HepG2 (cell line): ENCODE measurements around the gene NRSN2. TPM values are rescaled to one million over a fixed set of nuclear protein-coding genes. Genes with fewer than 3 reads are reported as not detected.

Experiments
- AGO1 ChIP-seq: fragments of 200-400 bp; formaldehyde crosslinking; IDR thresholded peaks from 2 replicates; pipeline ENCODE4 v1.6.1; 2017; ENCODE audit warnings: mild to moderate bottlenecking, low read depth, low read length, moderate library complexity; ENCODE audit not compliant: poor library complexity, severe bottlenecking
- AHR ChIP-seq: IDR thresholded peaks from 2 replicates; pipeline ENCODE4 v1.6.1; 2018; ENCODE audit warnings: missing genetic modification reagents, missing compliant biosample characterization
- ARNT2 ChIP-seq: sonication (generic); formaldehyde crosslinking; IDR thresholded peaks from 2 replicates; pipeline ENCODE4 v1.8.0; 2022; ENCODE audit warnings: mild to moderate bottlenecking, low read depth, missing genetic modification reagents, moderate library complexity
- ATAD3A ChIP-seq: sonication (generic); formaldehyde crosslinking; IDR thresholded peaks from 2 replicates; pipeline ENCODE4 v1.4.0; 2020; ENCODE audit warnings: missing genetic modification reagents
- FOXA3 ChIP-seq: IDR thresholded peaks from 2 replicates; pipeline ENCODE4 v1.6.1; 2016; ENCODE audit warnings: missing genetic modification reagents, missing compliant biosample characterization
- IKZF1 ChIP-seq: fragments of 450-650 bp; IDR thresholded peaks from 2 replicates; pipeline ENCODE4 v1.7.1; 2016
- KDM3A ChIP-seq: IDR thresholded peaks from 2 replicates; pipeline ENCODE4 v1.6.1; 2018; ENCODE audit warnings: low read depth, missing compliant biosample characterization
- KLF16 ChIP-seq, 2 experiments: sonication (generic) in 1 of 2; formaldehyde crosslinking in 1 of 2; IDR thresholded peaks; 2 replicates each; pipeline versions ENCODE4 v1.6.1 to v1.8.0; 2016 to 2023; ENCODE audit warnings: missing genetic modification reagents in 2 of 2, missing compliant biosample characterization in 1 of 2
- MED8 ChIP-seq: sonication (generic); formaldehyde crosslinking; IDR thresholded peaks from 2 replicates; pipeline ENCODE4 v1.8.1; 2023; ENCODE audit warnings: mild to moderate bottlenecking, missing genetic modification reagents; ENCODE audit not compliant: insufficient replicate concordance
- MTERF4 ChIP-seq: sonication (generic); formaldehyde crosslinking; IDR thresholded peaks from 2 replicates; pipeline ENCODE4 v1.8.0; 2023; ENCODE audit warnings: mild to moderate bottlenecking, missing genetic modification reagents
- MXD4 ChIP-seq: IDR thresholded peaks from 2 replicates; pipeline ENCODE4 v1.6.1; 2016; ENCODE audit warnings: mild to moderate bottlenecking, missing biosample characterization, missing genetic modification reagents
- NR1H2 ChIP-seq: sonication (generic); formaldehyde crosslinking; IDR thresholded peaks from 2 replicates; pipeline ENCODE4 v1.8.1; 2022; ENCODE audit warnings: low read depth, missing genetic modification reagents, borderline replicate concordance
- NR2C2 ChIP-seq: sonication (generic); formaldehyde crosslinking; IDR thresholded peaks from 2 replicates; pipeline ENCODE4 v1.4.0; 2020; ENCODE audit warnings: missing genetic modification reagents, mild to moderate bottlenecking, moderate library complexity, borderline replicate concordance
- SALL1 ChIP-seq: sonication (generic); formaldehyde crosslinking; IDR thresholded peaks from 2 replicates; pipeline ENCODE4 v1.8.0; 2022; ENCODE audit warnings: mild to moderate bottlenecking, missing genetic modification reagents
- SMAD1 ChIP-seq: sonication (generic); formaldehyde crosslinking; IDR thresholded peaks from 2 replicates; pipeline ENCODE4 v1.4.0; 2020; ENCODE audit warnings: missing genetic modification reagents, low read depth, mild to moderate bottlenecking, borderline replicate concordance
- TBP ChIP-seq: sonication (generic); formaldehyde crosslinking; IDR thresholded peaks from 2 replicates; pipeline ENCODE4 v1.5.0; 2020; ENCODE audit warnings: missing genetic modification reagents
- TCF12 ChIP-seq, 2 experiments: fragments of 450-650 bp in 1 of 2; sonication (generic) in 1 of 2; formaldehyde crosslinking in 1 of 2; IDR thresholded peaks; 2 replicates each; pipeline versions ENCODE4 v1.6.1 to v1.8.0; 2017 to 2022; ENCODE audit warnings: antibody characterized with exemption in 1 of 2, mild to moderate bottlenecking in 1 of 2, missing genetic modification reagents in 1 of 2, moderate library complexity in 1 of 2
- ZBTB46 ChIP-seq: sonication (generic); formaldehyde crosslinking; IDR thresholded peaks from 2 replicates; pipeline ENCODE4 v1.4.0; 2020; ENCODE audit warnings: mild to moderate bottlenecking, missing genetic modification reagents, borderline replicate concordance
- ZMYM2 ChIP-seq: sonication (generic); formaldehyde crosslinking; IDR thresholded peaks from 2 replicates; pipeline ENCODE4 v1.8.0; 2022; ENCODE audit warnings: mild to moderate bottlenecking, missing genetic modification reagents
- ZNF552 ChIP-seq: sonication (generic); formaldehyde crosslinking; IDR thresholded peaks from 2 replicates; pipeline ENCODE4 v1.9.0; 2022; ENCODE audit warnings: missing genetic modification reagents, mild to moderate bottlenecking, borderline replicate concordance
- ZNF576 ChIP-seq: sonication (generic); formaldehyde crosslinking; IDR thresholded peaks from 2 replicates; pipeline ENCODE4 v1.4.0; 2020; ENCODE audit warnings: mild to moderate bottlenecking, missing genetic modification reagents
- ZNF768 ChIP-seq: sonication (generic); formaldehyde crosslinking; IDR thresholded peaks from 2 replicates; pipeline ENCODE4 v1.4.0; 2020; ENCODE audit warnings: missing genetic modification reagents
- ZNF781 ChIP-seq: sonication (generic); formaldehyde crosslinking; IDR thresholded peaks from 2 replicates; pipeline ENCODE4 v1.5.1; 2020; ENCODE audit warnings: borderline replicate concordance, mild to moderate bottlenecking, missing genetic modification reagents; ENCODE audit errors: not compliant biosample characterization
- ZNF839 ChIP-seq: sonication (generic); formaldehyde crosslinking; IDR thresholded peaks from 2 replicates; pipeline ENCODE4 v1.4.0; 2020; ENCODE audit warnings: missing genetic modification reagents, mild to moderate bottlenecking, borderline replicate concordance
- polyA plus RNA-seq, 8 experiments: library from polyadenylated mRNA; depleted of rRNA in 3 of 8; stranded (reverse) in 7 of 8; unstranded in 1 of 8; fragments of >200 nt; fragmentation: Illumina TruSeq in 4 of 8; extraction: Trizol in 4 of 8; gene quantifications; 2 replicates each; pipeline versions ENCODE4 v1.2.1 to v1.2.3, GENCODE V29; 2011 to 2016; ENCODE audit warnings: low read depth in 4 of 8, missing spikeins in 1 of 8, mixed read lengths in 1 of 8; ENCODE audit not compliant: insufficient read depth in 1 of 8
- total RNA-seq, 5 experiments: library from RNA; depleted of rRNA; stranded (reverse); fragments of >200 nt; fragmentation: Illumina TruSeq; extraction: Trizol; gene quantifications; 2 replicates each; pipeline ENCODE4 v1.2.3, GENCODE V29; 2016; ENCODE audit warnings: low read depth in 1 of 5

The NRSN2 gene
- total and polyA plus RNA-seq, 2 of the 13 experiments (the other 11 are each of a cell fraction or from before 2014, with no cell fraction given), result 32.3 to 49.4 TPM

GRCh38 chr20:354298-354977 lies 7.5 kb downstream of the NRSN2 start (continued):
- TF ChIP-seq MTERF4 (peak; percentile 89), ZBTB46 (CRISPR knock-in tag) (no peak), KDM3A (CRISPR knock-in tag) (peak; percentile 99), KLF16 (CRISPR knock-in tag; IDR thresholded peaks at IDR 0.05) (peak in 1 of 2 experiments; percentile 97; a peak in 2 of 4 replicates), ZNF768 (CRISPR knock-in tag) (no peak), NR2C2 (CRISPR knock-in tag) (peak; percentile 51), SMAD1 (CRISPR knock-in tag) (peak; percentile 61; the same call in 1 of the 2 replicates), TBP (CRISPR knock-in tag) (no peak), ARNT2 (CRISPR knock-in tag) (peak; percentile 71; the same call in 1 of the 2 replicates), MXD4 (peak; percentile 67), SALL1 (CRISPR knock-in tag) (peak; percentile 88), IKZF1 (no peak), TCF12 (IDR thresholded peaks at IDR 0.05) (no peak), TCF12 (CRISPR knock-in tag; IDR thresholded peaks at IDR 0.05) (no peak), ZNF781 (CRISPR knock-in tag) (no peak), ZNF552 (no peak), ZNF839 (CRISPR knock-in tag) (peak; percentile 24; the same call in 1 of the 2 replicates), ZMYM2 (no peak), FOXA3 (CRISPR knock-in tag) (peak; percentile 69), ZNF576 (no peak), AHR (CRISPR knock-in tag) (peak; percentile 58; the same call in 1 of the 2 replicates), AGO1 (no peak), MED8 (CRISPR knock-in tag) (no peak), NR1H2 (CRISPR knock-in tag) (no peak), ATAD3A (CRISPR knock-in tag) (no peak)
